ENCODE data around the gene ME2.
"Not testable (repeated sequence)": the region's sequence is repeated elsewhere in the genome, so short reads cannot be mapped to it uniquely, and the experiment has no call there.

The ME2 gene

DNA sequence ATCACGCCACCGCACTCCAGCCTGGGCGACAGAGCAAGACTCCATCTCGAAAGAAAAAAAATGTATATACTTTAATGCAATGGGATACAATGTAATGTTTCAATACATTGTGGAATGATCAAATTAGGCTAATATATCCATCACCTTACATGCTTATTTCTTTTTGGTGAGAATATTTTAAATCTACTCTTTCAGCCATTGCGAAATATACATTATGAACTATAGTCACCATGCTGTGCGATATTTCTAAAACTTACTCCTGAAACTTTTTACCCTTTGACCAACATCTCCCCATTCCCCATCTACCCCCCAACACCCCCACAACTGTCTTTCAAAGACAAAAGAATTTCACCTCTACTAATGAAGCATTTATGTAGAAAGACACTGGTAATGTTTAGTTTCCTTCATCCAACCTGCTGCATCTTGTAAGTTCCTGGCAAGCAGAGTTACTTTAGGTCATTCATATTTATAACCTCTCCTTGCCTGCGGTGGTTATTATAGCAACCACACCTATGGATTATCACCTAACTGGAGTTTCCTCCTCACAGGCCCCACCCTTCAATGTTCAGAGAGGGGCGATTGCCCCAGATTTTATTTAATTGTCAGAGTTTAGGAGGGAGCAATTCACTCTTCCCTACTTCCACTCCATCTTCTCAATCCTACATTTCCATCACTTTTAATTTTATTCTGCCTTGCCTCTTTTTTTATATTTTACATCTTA, 1.2 kb upstream of the ME2 start:
- no peak overlapping the region for H2AFZ ChIP-seq (ENCODE audit: low read length)
- peak overlapping the region; percentile 95 for H3K4me2 ChIP-seq (ENCODE audit: low read length)
- H3K4me1 ChIP-seq (ENCODE audit: insufficient read depth, low read length, severe bottlenecking) = peaks cover 28% of the 10 kb centered on the region
- peaks cover 34% of the 10 kb centered on the region for H3K79me2 ChIP-seq (ENCODE audit: insufficient read depth, low read length)
- TF ChIP-seq EZH2 (IDR thresholded peaks at IDR 0.05; ENCODE audit: borderline replicate concordance, low read length) = no peak
- TF ChIP-seq, protein P1, sequence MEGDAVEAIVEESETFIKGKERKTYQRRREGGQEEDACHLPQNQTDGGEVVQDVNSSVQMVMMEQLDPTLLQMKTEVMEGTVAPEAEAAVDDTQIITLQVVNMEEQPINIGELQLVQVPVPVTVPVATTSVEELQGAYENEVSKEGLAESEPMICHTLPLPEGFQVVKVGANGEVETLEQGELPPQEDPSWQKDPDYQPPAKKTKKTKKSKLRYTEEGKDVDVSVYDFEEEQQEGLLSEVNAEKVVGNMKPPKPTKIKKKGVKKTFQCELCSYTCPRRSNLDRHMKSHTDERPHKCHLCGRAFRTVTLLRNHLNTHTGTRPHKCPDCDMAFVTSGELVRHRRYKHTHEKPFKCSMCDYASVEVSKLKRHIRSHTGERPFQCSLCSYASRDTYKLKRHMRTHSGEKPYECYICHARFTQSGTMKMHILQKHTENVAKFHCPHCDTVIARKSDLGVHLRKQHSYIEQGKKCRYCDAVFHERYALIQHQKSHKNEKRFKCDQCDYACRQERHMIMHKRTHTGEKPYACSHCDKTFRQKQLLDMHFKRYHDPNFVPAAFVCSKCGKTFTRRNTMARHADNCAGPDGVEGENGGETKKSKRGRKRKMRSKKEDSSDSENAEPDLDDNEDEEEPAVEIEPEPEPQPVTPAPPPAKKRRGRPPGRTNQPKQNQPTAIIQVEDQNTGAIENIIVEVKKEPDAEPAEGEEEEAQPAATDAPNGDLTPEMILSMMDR (IDR thresholded peaks at IDR 0.05; ENCODE audit: low read length) = no peak
- H4K20me1 ChIP-seq (ENCODE audit: insufficient read depth, low read length) = no peaks in the 10 kb centered on the region
- no peak overlapping the region for H3K27ac ChIP-seq (ENCODE audit: low read depth, low read length, poor library complexity, severe bottlenecking)
- H3K9me3 ChIP-seq (ENCODE audit: low read length) = no peaks in the 10 kb centered on the region
- peaks cover 7% of the 10 kb centered on the region; the same call in 1 of the 2 replicates for H3K36me3 ChIP-seq (ENCODE audit: insufficient read depth, low read length)
- H3K27me3 ChIP-seq (ENCODE audit: insufficient read depth, low read length) = no peaks in the 10 kb centered on the region
- no peaks in the 10 kb centered on the region for H3K9me2 ChIP-seq (ENCODE audit: low read depth, low read length)
- peak overlapping the region; percentile 94 for H3K9ac ChIP-seq (ENCODE audit: low read length)
- H3F3A ChIP-seq (ENCODE audit: insufficient read depth, low read length) = no peaks in the 10 kb centered on the region
- peak overlapping the region; percentile 96 for H3K4me3 ChIP-seq (ENCODE audit: low read depth, low read length, poor library complexity, severe bottlenecking)

DNA sequence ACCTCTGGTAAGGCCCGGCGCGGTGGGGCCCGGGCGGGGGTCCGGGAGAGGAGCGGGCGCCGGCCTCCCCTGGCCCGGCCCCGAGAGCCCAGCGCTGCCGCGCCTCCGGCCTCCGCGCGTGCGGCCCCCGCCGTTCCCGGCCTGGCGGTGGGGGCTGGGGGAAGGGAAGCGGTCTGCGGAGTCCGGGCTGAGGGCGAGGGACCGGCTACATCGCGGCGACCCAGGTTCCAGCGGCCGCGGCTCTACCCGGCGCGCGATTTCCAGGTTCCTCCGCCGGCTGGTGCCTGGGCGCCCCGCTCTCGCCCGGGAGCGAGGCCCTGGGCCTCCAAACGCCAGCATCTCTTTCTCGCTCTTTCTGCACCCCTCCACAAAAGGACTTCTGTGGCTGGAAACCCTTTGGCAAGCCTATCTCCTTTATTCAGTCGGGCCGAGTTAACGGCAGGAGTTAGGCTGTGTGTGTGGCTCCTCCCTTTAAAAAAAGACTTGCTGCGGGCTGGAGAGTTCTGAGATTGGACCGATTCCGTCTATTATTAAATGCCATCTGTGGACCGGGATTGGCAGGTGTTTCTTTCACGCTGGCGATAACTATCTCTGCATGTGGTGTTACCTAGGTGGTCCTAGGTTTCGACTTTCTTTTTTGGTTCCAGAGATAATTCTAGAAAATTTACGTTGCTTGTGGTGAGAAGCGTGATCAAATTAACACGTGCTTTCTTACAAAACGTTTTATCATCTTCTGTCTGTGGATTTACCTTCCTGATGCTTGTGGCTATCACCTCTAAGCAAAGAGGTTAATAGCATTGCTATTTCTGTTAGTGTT, 592 bp downstream of the ME2 start:
- H3K4me1 ChIP-seq (ENCODE audit: insufficient read depth, low read length, severe bottlenecking) = peaks cover 40% of the 10 kb centered on the region
- H2AFZ ChIP-seq (ENCODE audit: low read length) = no peak overlapping the region; the same call in 1 of the 2 replicates
- H3K9me3 ChIP-seq (ENCODE audit: low read length) = no peaks in the 10 kb centered on the region
- no peaks in the 10 kb centered on the region for H3K9me2 ChIP-seq (ENCODE audit: low read depth, low read length)
- peak overlapping the region; percentile 94 for H3K9ac ChIP-seq (ENCODE audit: low read length)
- TF ChIP-seq, protein P1 (IDR thresholded peaks at IDR 0.05; ENCODE audit: low read length) = no peak
- no peak for TF ChIP-seq EZH2 (IDR thresholded peaks at IDR 0.05; ENCODE audit: borderline replicate concordance, low read length)
- H4K20me1 ChIP-seq (ENCODE audit: insufficient read depth, low read length) = no peaks in the 10 kb centered on the region
- peaks cover 7% of the 10 kb centered on the region; the same call in 1 of the 2 replicates for H3K36me3 ChIP-seq (ENCODE audit: insufficient read depth, low read length)
- H3K27ac ChIP-seq (ENCODE audit: low read depth, low read length, poor library complexity, severe bottlenecking) = peak overlapping the region; percentile 74
- peaks cover 51% of the 10 kb centered on the region for H3K79me2 ChIP-seq (ENCODE audit: insufficient read depth, low read length)
- no peaks in the 10 kb centered on the region for H3F3A ChIP-seq (ENCODE audit: insufficient read depth, low read length)
- H3K4me2 ChIP-seq (ENCODE audit: low read length) = peak overlapping the region; percentile 74
- H3K4me3 ChIP-seq (ENCODE audit: low read depth, low read length, poor library complexity, severe bottlenecking) = peak overlapping the region; percentile 96
- H3K27me3 ChIP-seq (ENCODE audit: insufficient read depth, low read length) = no peaks in the 10 kb centered on the region

DNA sequence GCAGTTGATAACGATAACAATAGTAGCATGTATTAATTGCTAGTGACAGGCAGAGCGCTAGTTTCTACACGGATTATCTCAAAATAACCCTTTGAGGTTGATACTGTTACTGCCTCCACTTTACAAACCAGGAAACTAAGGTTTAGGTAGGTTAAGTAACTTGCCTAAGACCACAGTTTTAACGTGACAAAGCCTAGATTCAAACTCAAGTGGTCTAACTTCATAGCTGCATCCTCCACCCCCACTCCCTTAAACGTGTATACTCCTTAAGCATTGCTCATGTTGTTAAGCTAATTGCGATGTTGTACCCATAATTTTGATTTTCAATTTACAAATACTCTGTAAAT, 1.2 kb downstream of the ME2 start:
- Histone ChIP-seq H3K9me2 (ENCODE audit: low read depth, low read length) (no peaks in the 10 kb centered on the region), H3K4me3 (ENCODE audit: low read depth, low read length, poor library complexity, severe bottlenecking) (peak overlapping the region; percentile 96), H3K36me3 (ENCODE audit: insufficient read depth, low read length) (peaks cover 7% of the 10 kb centered on the region; the same call in 1 of the 2 replicates), H3K27ac (ENCODE audit: low read depth, low read length, poor library complexity, severe bottlenecking) (peak overlapping the region; percentile 74), H4K20me1 (ENCODE audit: insufficient read depth, low read length) (no peaks in the 10 kb centered on the region), H3F3A (ENCODE audit: insufficient read depth, low read length) (no peaks in the 10 kb centered on the region), H3K9me3 (ENCODE audit: low read length) (no peaks in the 10 kb centered on the region), H3K4me1 (ENCODE audit: insufficient read depth, low read length, severe bottlenecking) (peaks cover 40% of the 10 kb centered on the region), H3K9ac (ENCODE audit: low read length) (peak overlapping the region; percentile 94), H3K27me3 (ENCODE audit: insufficient read depth, low read length) (no peaks in the 10 kb centered on the region), H3K79me2 (ENCODE audit: insufficient read depth, low read length) (peaks cover 57% of the 10 kb centered on the region), H3K4me2 (ENCODE audit: low read length) (peak overlapping the region; percentile 74), H2AFZ (ENCODE audit: low read length) (no peak overlapping the region)
- no peak for TF ChIP-seq EZH2 (IDR thresholded peaks at IDR 0.05; ENCODE audit: borderline replicate concordance, low read length)
- TF ChIP-seq, protein P1 (IDR thresholded peaks at IDR 0.05; ENCODE audit: low read length) = no peak

DNA sequence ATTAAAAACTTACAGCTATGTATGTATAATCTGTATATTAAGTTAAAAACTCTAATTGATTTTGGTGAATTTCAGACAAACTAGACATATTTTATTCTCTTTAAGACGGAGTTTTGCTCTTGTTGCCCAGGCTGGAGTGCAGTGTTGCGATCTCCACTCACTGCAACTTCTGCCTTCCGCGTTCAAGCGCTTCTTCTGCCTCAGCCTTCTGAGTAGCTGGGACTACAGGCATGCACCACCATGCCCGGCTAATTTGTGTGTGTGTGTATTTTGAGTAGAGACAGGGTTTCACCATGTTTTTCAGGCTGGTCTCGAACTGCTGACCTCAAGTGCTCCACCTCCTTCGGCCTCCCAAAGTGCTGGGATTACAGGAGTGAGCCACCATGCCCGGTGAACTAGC, 2.0 kb downstream of the ME2 start:
- not testable (repeated sequence) for H3K9me3 ChIP-seq (ENCODE audit: low read length); H3F3A ChIP-seq (ENCODE audit: insufficient read depth, low read length); H3K9me2 ChIP-seq (ENCODE audit: low read depth, low read length); H3K27me3 ChIP-seq (ENCODE audit: insufficient read depth, low read length); H3K36me3 ChIP-seq (ENCODE audit: insufficient read depth, low read length); H2AFZ ChIP-seq (ENCODE audit: low read length); H4K20me1 ChIP-seq (ENCODE audit: insufficient read depth, low read length)
- Histone ChIP-seq H3K4me3 (ENCODE audit: low read depth, low read length, poor library complexity, severe bottlenecking) (peak overlapping the region; percentile 96), H3K79me2 (ENCODE audit: insufficient read depth, low read length) (peaks cover 66% of the 10 kb centered on the region), H3K9ac (ENCODE audit: low read length) (peak overlapping the region; percentile 94), H3K27ac (ENCODE audit: low read depth, low read length, poor library complexity, severe bottlenecking) (peak overlapping the region; percentile 74), H3K4me1 (ENCODE audit: insufficient read depth, low read length, severe bottlenecking) (peaks cover 40% of the 10 kb centered on the region), H3K4me2 (ENCODE audit: low read length) (peak overlapping the region; percentile 74)
